GM10266 (cell line): ENCODE data around the gene OCEL1.
"Not testable (repeated sequence)": the region's sequence is repeated elsewhere in the genome, so short reads cannot be mapped to it uniquely, and the experiment has no call there.

ENCODE experiments used
- DNase-seq: peaks from one replicate; pipeline ENCODE4 v3.0.0; 2012; ENCODE audit errors: extremely low spot score
- TF ChIP-seq, protein P1 (sequence below): IDR thresholded peaks from 2 replicates; pipeline ENCODE4 v1.5.1; 2012; ENCODE audit warnings: mild to moderate bottlenecking, low read depth; ENCODE audit not compliant: control insufficient read depth, insufficient read depth; ENCODE audit errors: missing control alignments

Gene OCEL1

DNA sequence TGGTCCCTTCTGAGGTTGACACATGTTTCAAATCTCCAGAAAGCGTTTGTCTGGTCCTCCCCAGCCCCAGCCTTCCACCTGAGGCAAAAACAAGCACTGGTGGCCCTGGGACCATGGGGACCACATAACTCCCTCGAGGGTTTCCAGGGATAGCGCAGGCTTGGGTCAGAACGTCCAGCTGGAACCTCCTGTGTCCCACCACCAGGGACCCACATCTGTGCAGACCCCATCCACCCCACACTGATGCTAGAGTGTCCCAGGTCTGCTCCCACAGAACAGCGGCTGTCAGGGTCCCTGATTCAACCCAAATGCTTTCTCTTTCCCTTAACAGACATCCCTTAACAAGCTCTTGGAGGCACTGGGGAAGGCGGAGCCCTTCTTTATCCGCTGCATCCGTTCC lies 40.4 kb upstream of the OCEL1 start:
- TF ChIP-seq, protein P1, sequence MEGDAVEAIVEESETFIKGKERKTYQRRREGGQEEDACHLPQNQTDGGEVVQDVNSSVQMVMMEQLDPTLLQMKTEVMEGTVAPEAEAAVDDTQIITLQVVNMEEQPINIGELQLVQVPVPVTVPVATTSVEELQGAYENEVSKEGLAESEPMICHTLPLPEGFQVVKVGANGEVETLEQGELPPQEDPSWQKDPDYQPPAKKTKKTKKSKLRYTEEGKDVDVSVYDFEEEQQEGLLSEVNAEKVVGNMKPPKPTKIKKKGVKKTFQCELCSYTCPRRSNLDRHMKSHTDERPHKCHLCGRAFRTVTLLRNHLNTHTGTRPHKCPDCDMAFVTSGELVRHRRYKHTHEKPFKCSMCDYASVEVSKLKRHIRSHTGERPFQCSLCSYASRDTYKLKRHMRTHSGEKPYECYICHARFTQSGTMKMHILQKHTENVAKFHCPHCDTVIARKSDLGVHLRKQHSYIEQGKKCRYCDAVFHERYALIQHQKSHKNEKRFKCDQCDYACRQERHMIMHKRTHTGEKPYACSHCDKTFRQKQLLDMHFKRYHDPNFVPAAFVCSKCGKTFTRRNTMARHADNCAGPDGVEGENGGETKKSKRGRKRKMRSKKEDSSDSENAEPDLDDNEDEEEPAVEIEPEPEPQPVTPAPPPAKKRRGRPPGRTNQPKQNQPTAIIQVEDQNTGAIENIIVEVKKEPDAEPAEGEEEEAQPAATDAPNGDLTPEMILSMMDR: no peak

DNA sequence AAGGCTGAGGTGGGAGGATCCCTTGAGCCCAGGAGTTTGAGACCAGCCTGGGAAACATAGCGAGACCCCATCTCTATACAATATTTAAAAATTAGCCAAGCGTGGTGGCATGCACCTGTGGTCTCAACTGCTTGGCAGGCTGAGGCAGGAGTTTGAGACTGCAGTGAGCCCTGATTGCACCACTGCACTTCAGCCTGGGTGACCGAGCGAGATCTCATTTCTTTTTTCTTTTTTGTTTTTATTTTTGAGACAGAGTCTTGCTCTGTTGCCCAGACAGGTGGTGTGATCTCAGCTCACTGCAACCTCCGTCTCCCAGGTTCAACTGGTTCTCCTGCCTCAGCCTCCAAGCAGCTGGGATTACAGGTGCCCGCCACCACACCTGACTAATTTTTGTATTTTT lies 34.3 kb upstream of the OCEL1 start:
- not testable (repeated sequence) for DNase-seq

More for the DNA sequence above, 40.4 kb upstream of the OCEL1 start:
- no peak for DNase-seq

DNA sequence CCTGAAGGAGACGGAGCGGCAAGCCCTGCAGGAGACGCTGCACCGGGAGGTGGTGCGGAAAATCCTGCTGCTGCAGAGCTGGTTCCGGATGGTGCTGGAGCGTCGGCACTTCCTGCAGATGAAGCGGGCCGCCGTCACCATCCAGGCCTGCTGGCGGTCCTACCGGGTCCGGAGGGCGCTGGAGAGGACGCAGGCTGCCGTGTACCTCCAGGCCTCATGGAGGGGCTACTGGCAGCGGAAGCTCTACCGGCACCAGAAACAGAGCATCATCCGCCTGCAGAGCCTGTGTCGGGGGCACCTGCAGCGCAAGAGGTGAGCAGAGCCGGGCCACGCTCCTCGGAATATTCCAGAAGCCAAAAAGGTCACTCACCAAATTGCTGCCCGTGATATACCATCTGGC lies 33.3 kb upstream of the OCEL1 start:
- TF ChIP-seq, protein P1: no peak
- DNase-seq: no peak

DNA sequence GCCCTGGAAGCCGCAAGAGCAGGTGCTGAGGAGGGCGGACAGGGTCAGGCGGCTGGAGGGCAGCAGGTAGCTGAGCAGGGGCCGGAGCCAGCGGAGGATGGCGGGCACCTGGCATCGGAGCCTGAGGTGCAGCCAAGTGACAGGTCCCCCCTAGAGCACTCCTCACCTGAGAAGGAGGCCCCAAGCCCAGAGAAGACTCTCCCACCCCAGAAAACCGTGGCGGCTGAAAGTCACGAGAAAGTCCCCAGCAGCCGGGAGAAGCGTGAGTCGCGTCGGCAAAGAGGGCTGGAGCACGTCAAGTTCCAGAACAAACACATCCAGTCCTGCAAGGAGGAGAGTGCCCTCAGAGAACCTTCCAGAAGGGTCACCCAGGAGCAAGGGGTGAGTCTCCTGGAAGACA lies 31.4 kb upstream of the OCEL1 start:
- DNase-seq: no peak
- TF ChIP-seq, protein P1: no peak

DNA sequence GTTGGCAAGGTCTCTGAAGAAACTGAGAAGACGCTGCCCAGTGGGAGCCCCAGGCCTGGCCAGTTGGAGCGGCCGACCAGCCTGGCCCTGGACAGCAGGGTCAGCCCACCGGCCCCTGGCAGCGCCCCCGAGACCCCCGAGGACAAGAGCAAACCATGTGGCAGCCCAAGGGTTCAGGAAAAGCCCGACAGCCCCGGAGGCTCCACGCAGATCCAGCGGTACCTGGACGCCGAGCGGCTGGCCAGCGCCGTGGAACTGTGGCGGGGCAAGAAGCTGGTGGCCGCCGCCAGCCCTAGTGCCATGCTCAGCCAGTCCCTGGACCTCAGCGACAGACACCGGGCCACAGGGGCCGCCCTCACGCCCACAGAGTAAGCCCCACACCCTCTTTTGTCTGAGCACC lies 30.9 kb upstream of the OCEL1 start:
- DNase-seq: no peak
- TF ChIP-seq, protein P1: no peak

DNA sequence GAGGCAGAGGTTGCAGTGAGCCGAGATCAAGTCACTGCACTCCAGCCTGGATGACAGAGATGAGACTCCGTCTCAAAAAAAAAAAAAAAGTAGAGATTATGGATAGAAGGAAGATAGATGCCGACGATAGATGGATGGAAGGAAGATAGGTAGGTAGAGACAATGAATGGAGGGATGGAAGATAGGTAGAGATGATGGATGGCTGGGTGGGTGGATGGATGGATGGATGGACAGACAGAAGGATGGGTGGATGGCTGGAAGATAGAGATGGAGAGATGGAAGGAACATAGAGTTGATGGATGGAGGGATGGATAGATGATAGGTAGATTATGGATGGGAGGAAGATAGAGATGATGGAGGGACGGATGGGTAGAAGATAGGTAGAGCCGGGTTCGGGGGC lies 29.4 kb upstream of the OCEL1 start:
- TF ChIP-seq, protein P1: no peak
- no peak for DNase-seq

DNA sequence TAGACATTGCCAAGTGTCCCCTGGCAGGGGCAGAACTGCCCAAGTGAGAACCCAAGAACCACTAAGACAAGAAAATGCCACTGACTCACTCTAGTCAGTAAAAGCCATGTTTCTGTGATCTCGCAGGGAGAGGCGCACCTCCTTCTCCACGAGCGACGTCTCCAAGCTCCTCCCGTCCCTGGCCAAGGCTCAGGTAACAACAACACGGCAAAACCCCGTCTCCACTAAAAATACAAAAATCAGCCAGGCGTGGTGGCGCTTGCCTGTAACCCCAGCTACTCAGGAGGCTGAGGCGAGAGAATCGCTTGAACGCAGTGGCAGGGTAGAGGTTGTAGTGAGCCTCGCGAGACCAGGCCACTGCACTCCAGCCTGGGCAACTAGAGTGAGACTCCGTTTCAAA lies 28.4 kb upstream of the OCEL1 start:
- DNase-seq: no peak
- TF ChIP-seq, protein P1: no peak

DNA sequence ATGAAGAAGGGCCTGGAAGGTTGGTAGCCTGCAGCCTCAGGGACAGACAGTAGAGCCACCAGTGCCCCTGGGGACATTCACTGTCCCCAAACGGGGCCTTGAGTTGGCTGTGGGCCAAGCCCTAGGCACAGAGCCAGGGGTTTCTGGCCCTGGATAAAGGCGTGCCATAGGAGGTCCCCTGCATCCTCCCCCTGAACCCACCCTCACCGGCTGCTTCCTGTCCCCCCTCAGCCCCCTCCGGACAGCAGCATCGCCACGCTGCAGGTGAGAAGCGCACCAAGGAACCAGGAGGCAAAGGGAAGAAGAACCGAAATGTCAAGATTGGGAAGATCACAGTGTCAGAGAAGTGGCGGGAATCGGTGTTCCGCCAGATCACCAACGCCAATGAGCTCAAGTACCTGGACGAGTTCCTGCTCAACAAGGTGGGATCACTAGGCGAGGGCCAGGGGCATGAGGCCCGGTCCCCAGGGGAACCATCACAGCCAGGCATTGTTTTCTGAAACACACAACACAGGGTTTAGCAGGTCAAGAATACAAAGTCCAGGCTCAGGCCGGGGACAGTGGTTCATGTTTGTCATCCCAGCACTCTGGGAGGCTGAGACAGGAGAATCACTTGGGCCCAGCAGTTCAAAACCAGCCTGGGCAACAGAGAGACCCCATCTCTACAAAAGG lies 25.5 kb upstream of the OCEL1 start:
- no peak for DNase-seq
- TF ChIP-seq, protein P1: no peak
